GM12801 (cell line): ENCODE results near the gene TCP11L2.

ENCODE experiments used
- CTCF ChIP-seq: IDR thresholded peaks from one replicate; pipeline ENCODE4 v1.5.1; 2011; ENCODE audit warnings: control low read depth; ENCODE audit not compliant: insufficient read length; ENCODE audit errors: extremely low read depth

Gene TCP11L2

GRCh38 chr12:106333756-106334155 lies 31.2 kb downstream of the TCP11L2 start:
- TF ChIP-seq CTCF = no peak

GRCh38 chr12:106341086-106341877 lies 38.7 kb downstream of the TCP11L2 start:
- no peak for TF ChIP-seq CTCF

- TF ChIP-seq CTCF = no peak
Measured at GRCh38 chr12:106342397-106343213, 40.1 kb downstream of the TCP11L2 start.

- TF ChIP-seq CTCF = no peak
Measured at GRCh38 chr12:106343214-106343528, 40.6 kb downstream of the TCP11L2 start.

- TF ChIP-seq CTCF = no peak
Measured at GRCh38 chr12:106344131-106344530, 41.6 kb downstream of the TCP11L2 start.

GRCh38 chr12:106345746-106346145 lies 43.2 kb downstream of the TCP11L2 start:
- TF ChIP-seq CTCF = no peak

GRCh38 chr12:106348411-106348810 lies 45.9 kb downstream of the TCP11L2 start:
- TF ChIP-seq CTCF = no peak
